Osteocyte (in vitro differentiated cells): ENCODE measurements around the gene ARFGAP2. TPM values are rescaled to one million over a fixed set of nuclear protein-coding genes. Genes with fewer than 3 reads are reported as not detected.

Source experiments
- DNase-seq: peaks from one replicate; pipeline ENCODE4 v3.0.0; 2021; ENCODE audit warnings: mixed read lengths; ENCODE audit not compliant: unreplicated experiment; ENCODE audit errors: extremely low spot score
- H3K27ac Mint-ChIP-seq: one replicate; pipeline ENCODE4 v1.8.0; 2021; ENCODE audit warnings: mild to moderate bottlenecking, mixed read lengths; ENCODE audit not compliant: unreplicated experiment
- H3K27me3 Mint-ChIP-seq: one replicate; pipeline ENCODE4 v1.8.0; 2021; ENCODE audit warnings: mixed read lengths; ENCODE audit not compliant: unreplicated experiment
- H3K36me3 Mint-ChIP-seq: one replicate; pipeline ENCODE4 v1.8.0; 2021; ENCODE audit warnings: mixed read lengths; ENCODE audit not compliant: unreplicated experiment
- H3K4me1 Mint-ChIP-seq: one replicate; pipeline ENCODE4 v1.8.0; 2021; ENCODE audit warnings: mixed read lengths; ENCODE audit not compliant: unreplicated experiment
- H3K4me3 Mint-ChIP-seq: one replicate; pipeline ENCODE4 v1.8.0; 2021; ENCODE audit warnings: mild to moderate bottlenecking, moderate library complexity, mixed read lengths; ENCODE audit not compliant: unreplicated experiment
- H3K9me3 Mint-ChIP-seq: one replicate; pipeline ENCODE4 v1.8.0; 2021; ENCODE audit warnings: mixed read lengths; ENCODE audit not compliant: unreplicated experiment
- total RNA-seq: library from RNA; stranded (reverse); gene quantifications from 2 replicates; pipeline ENCODE4 v1.2.1, GENCODE V29; 2021
- TF ChIP-seq, protein P1 (sequence below): fragments of 200-600 bp; sonication (generic); IDR thresholded peaks from 2 replicates; pipeline ENCODE4 v1.5.0; 2021; ENCODE audit warnings: antibody characterized with exemption, mild to moderate bottlenecking, moderate library complexity

ARFGAP2 gene
- total RNA-seq, 1 donor from 2014 or later: 73.4 TPM

DNA sequence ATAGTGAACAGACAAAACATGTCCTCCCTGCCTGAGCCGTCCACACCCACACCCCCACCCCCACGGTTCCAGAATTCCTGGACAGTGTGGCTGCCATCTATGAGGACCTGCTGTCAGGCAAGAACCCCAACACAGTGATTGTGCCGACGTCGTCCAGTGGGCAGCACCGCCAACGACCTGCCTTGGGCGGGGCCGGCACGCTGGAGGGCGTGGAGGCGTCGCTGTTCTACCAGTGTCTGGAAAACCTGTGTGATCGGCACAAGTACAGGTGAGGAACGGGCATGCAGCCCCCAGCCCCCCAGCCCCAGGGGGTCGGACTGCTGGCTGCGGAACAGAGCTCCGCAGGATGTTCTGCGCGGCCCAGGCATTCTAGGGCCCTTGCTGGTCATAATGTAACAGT, 19.7 kb downstream of the ARFGAP2 start:
- DNase-seq: no peak
- Mint-ChIP-seq H3K36me3 (peaks cover 5% of the 10 kb centered on the region), H3K4me3 (no peak overlapping the region), H3K9me3 (no peaks in the 10 kb centered on the region), H3K27me3 (no peaks in the 10 kb centered on the region), H3K27ac (no peak overlapping the region), H3K4me1 (peaks cover 20% of the 10 kb centered on the region)
- TF ChIP-seq, protein P1, sequence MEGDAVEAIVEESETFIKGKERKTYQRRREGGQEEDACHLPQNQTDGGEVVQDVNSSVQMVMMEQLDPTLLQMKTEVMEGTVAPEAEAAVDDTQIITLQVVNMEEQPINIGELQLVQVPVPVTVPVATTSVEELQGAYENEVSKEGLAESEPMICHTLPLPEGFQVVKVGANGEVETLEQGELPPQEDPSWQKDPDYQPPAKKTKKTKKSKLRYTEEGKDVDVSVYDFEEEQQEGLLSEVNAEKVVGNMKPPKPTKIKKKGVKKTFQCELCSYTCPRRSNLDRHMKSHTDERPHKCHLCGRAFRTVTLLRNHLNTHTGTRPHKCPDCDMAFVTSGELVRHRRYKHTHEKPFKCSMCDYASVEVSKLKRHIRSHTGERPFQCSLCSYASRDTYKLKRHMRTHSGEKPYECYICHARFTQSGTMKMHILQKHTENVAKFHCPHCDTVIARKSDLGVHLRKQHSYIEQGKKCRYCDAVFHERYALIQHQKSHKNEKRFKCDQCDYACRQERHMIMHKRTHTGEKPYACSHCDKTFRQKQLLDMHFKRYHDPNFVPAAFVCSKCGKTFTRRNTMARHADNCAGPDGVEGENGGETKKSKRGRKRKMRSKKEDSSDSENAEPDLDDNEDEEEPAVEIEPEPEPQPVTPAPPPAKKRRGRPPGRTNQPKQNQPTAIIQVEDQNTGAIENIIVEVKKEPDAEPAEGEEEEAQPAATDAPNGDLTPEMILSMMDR: no peak

- TF ChIP-seq, protein P1: no peak
- DNase-seq: no peak
- H3K9me3 Mint-ChIP-seq: no peaks in the 10 kb centered on the region
- H3K27ac Mint-ChIP-seq: no peak overlapping the region
- H3K36me3 Mint-ChIP-seq: peaks cover 5% of the 10 kb centered on the region
- no peak overlapping the region for H3K4me3 Mint-ChIP-seq
- no peaks in the 10 kb centered on the region for H3K27me3 Mint-ChIP-seq
- H3K4me1 Mint-ChIP-seq: peaks cover 19% of the 10 kb centered on the region
These were observed 20.3 kb downstream of the ARFGAP2 start for GRCh38 chr11:47156333-47156732.

DNA sequence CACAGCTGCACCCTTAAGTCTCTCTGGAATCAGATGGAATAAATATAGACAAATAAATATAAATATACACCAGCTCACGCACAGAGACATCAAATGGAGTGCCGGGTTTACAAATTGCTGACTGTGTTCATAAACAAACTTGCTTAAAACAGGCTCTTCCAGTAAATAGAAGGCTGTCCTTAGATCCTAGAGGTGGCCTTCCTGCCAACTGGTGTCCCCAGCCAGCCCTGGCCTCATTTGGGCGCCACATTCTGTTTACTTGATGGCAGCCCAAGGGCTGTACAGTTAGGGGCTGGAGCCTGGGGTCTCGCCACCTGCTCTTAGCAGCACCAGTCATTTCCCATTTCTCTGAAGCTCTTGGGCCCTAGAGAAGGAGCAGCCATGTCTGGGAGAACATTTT, 20.8 kb downstream of the ARFGAP2 start:
- peaks cover 19% of the 10 kb centered on the region for H3K4me1 Mint-ChIP-seq
- H3K4me3 Mint-ChIP-seq: no peak overlapping the region
- peaks cover 5% of the 10 kb centered on the region for H3K36me3 Mint-ChIP-seq
- no peaks in the 10 kb centered on the region for H3K27me3 Mint-ChIP-seq
- H3K27ac Mint-ChIP-seq: no peak overlapping the region
- DNase-seq: no peak
- TF ChIP-seq, protein P1: no peak
- H3K9me3 Mint-ChIP-seq: no peaks in the 10 kb centered on the region

GRCh38 chr11:47154616-47155570, 21.8 kb downstream of the ARFGAP2 start:
- TF ChIP-seq, protein P1: no peak
- H3K4me1 Mint-ChIP-seq: peaks cover 19% of the 10 kb centered on the region
- H3K9me3 Mint-ChIP-seq: no peaks in the 10 kb centered on the region
- peaks cover 5% of the 10 kb centered on the region for H3K36me3 Mint-ChIP-seq
- no peak for DNase-seq
- H3K27me3 Mint-ChIP-seq: no peaks in the 10 kb centered on the region
- no peak overlapping the region for H3K27ac Mint-ChIP-seq
- H3K4me3 Mint-ChIP-seq: no peak overlapping the region
